ENCODE results near the gene PPP1R9B. TPM values are rescaled to one million over a fixed set of nuclear protein-coding genes. Genes with fewer than 3 reads are reported as not detected.
A peak's percentile ranks its signal among the peaks of the same experiment; 100 is the strongest.

The PPP1R9B gene
- total RNA-seq, 1 donor from 2014 or later, result 63.5 TPM

DNA sequence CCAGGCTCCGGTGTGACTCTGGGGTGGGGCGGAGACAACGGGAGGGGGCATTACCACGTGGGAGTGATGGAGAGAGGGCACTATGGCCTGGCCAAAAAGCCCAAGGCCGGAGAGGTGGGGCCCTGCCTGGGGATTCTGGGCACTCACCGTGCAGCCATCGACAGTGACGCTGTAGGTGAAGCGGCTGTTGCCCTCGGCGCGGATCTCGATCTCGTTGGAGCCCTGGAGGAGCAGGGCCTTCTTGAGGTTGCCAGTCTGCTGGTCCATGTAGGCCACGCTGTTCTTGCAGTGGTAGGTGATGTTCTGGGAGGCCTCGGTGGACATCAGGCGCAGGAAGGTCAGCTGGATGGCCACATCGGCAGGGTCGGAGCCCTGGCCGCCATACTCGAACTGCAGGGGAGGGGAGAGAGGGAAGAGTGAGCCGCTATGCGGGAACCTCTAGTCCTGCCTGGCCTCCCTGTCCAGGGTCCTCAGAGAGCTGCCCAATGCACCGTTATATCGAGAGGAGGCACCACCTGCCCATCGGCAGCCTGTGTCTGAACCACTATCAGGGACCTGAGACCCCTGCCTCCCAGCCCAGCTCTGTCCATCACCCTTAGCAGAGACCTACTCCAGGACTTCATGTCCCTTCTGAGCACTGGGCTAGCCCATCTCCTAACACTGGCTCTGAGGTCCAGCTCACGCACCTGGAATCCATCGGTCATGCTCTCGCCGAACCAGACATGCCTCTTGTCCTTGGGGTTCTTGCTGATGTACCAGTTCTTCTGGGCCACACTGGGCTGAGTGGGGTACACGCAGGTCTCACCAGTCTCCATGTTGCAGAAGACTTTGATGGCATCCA lies 35.4 kb upstream of the PPP1R9B start:
- no peak for DNase-seq (ENCODE audit: low spot score in 2 of 2)
- peaks cover 8 to 24% of the 10 kb centered on the region in 2 donors for H3K4me1 ChIP-seq

DNA sequence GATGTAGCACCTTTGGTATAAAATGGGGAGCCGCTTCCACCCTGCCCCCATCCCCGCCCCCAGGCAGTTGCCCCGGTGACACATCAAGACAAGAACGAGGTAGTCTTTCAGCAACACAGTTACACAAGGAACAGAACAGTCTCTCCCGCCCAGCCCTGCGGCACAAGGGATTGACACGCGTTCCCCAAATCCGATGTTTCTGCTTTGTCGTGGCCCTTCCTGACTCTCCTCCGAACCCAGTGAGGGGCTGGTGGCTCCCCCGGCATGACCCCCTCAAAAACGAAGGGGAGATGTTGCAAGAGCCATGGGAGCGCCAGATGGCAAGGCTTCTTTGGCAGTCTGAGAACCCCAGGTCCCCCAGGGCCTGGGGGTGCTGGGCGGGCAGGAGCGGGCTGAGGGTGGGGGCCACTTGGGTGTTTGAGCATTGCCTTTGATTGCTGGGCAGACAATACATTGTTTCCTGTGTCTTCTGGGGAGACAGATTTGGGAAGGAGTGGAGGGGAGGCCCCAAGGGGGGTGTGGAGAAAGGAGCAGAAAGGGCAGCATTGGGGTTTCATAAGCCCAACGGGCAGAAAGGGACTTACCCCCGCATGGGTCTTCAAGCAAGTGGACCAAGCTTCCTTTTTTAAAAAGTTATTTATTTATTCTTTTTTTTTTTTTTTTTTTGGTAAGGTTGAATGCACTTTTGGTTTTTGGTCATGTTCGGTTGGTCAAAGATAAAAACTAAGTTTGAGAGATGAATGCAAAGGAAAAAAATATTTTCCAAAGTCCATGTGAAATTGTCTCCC lies 34.3 kb upstream of the PPP1R9B start:
- H3K27me3 ChIP-seq, result no peaks in the 10 kb centered on the region
- no peaks in the 10 kb centered on the region for H3K9me3 ChIP-seq
- H3K4me3 ChIP-seq, result no peak overlapping the region
- H3K27ac ChIP-seq, result peak overlapping the region; percentile 97 to 99
- intact Hi-C loops (cut with DNase I), result no loop called here
- peaks cover 8 to 24% of the 10 kb centered on the region in 2 donors for H3K4me1 ChIP-seq
- H3K36me3 ChIP-seq, result peaks cover 39 to 42% of the 10 kb centered on the region in 2 donors
- peak; percentile 57 to 92 for DNase-seq (ENCODE audit: low spot score in 2 of 2)
- TF ChIP-seq, protein P1, sequence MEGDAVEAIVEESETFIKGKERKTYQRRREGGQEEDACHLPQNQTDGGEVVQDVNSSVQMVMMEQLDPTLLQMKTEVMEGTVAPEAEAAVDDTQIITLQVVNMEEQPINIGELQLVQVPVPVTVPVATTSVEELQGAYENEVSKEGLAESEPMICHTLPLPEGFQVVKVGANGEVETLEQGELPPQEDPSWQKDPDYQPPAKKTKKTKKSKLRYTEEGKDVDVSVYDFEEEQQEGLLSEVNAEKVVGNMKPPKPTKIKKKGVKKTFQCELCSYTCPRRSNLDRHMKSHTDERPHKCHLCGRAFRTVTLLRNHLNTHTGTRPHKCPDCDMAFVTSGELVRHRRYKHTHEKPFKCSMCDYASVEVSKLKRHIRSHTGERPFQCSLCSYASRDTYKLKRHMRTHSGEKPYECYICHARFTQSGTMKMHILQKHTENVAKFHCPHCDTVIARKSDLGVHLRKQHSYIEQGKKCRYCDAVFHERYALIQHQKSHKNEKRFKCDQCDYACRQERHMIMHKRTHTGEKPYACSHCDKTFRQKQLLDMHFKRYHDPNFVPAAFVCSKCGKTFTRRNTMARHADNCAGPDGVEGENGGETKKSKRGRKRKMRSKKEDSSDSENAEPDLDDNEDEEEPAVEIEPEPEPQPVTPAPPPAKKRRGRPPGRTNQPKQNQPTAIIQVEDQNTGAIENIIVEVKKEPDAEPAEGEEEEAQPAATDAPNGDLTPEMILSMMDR (IDR thresholded peaks at IDR 0.05), result no peak

More for the DNA sequence above, 35.4 kb upstream of the PPP1R9B start:
- peak overlapping the region; percentile 97 to 99 for H3K27ac ChIP-seq
- intact Hi-C loops (cut with DNase I), result no loop called here
- peaks cover 49 to 53% of the 10 kb centered on the region in 2 donors for H3K36me3 ChIP-seq
- H3K27me3 ChIP-seq, result no peaks in the 10 kb centered on the region
- H3K9me3 ChIP-seq, result no peaks in the 10 kb centered on the region
- no peak overlapping the region for H3K4me3 ChIP-seq
- TF ChIP-seq, protein P1 (IDR thresholded peaks at IDR 0.05), result no peak

DNA sequence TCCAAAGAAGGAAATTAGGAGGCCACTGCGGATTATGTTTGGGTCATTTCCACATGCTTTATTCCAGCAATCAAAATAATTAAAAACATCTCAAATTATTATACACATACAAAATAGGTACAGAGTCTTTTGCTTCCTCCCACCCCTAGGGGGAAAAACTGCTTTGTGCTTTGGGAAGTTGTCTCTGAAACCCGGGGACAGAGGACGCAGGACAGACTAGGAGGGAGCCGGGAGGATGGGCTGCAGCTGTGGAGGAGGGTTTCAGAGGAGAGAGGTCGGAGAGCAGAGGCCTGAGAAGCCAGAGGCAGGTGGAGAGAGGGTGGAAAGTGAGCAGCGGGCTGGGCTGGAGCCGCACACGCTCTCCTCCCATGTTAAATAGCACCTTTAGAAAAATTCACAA lies 33.6 kb upstream of the PPP1R9B start:
- Histone ChIP-seq H3K27ac (peak overlapping the region; percentile 97 to 99), H3K36me3 (peaks cover 31 to 35% of the 10 kb centered on the region in 2 donors), H3K27me3 (no peaks in the 10 kb centered on the region), H3K4me1 (peaks cover 8 to 21% of the 10 kb centered on the region in 2 donors), H3K4me3 (no peak overlapping the region), H3K9me3 (no peaks in the 10 kb centered on the region)
- TF ChIP-seq, protein P1 (IDR thresholded peaks at IDR 0.05), result peak in 1 of 3 experiments; percentile 18
- intact Hi-C loops (cut with DNase I), result no loop called here
- no peak for DNase-seq (ENCODE audit: low spot score in 2 of 2)

DNA sequence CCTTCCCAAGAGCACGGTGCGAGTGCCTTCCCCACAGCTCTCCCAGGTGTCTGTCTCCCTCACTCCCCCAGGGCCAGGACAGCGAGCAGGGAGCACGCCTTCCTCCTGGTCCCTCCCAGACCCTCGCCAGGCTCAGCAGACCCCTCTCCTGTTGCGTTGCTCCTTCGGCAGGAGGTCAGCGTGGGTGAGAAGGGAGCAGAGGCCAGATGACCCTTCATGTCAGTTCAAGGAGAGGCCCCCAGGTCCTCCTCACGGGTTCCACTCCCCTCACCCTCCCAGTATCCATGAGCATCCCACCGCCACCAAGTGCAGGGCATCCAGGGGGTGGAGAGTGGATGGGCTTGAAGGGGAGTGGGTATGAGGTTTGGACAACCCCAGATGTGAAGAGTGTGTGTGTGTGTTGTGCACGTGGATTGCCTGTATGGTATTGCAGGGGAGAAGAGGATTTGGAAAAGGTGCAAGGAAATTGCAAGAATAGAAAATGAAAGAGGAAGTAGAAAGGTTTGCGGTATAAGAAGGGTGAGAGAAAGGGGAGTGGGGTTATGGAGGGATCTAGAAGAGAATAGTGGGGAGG lies 33.0 kb upstream of the PPP1R9B start:
- intact Hi-C loops (cut with DNase I), result no loop called here
- peaks cover 12 to 26% of the 10 kb centered on the region in 2 donors for H3K4me1 ChIP-seq

More for the DNA sequence above, 33.0 kb upstream of the PPP1R9B start:
- no peak for DNase-seq (ENCODE audit: low spot score in 2 of 2)
- Histone ChIP-seq H3K36me3 (peaks cover 27 to 29% of the 10 kb centered on the region in 2 donors), H3K4me3 (no peak overlapping the region), H3K9me3 (no peaks in the 10 kb centered on the region), H3K27ac (peak overlapping the region; percentile 97 to 99), H3K27me3 (no peaks in the 10 kb centered on the region)
- TF ChIP-seq, protein P1 (IDR thresholded peaks at IDR 0.05), result no peak
